Fibroblast of villous mesenchyme (primary cell): Measurements from ENCODE around the gene UBE2E1. TPM values are rescaled to one million over a fixed set of nuclear protein-coding genes. Genes with fewer than 3 reads are reported as not detected.

Source experiments
- DNase-seq: peaks from one replicate; pipeline ENCODE4 v3.0.0-alpha.2; 2010; ENCODE audit warnings: low read depth
- H3K4me3 ChIP-seq: 2 replicates; pipeline ENCODE4 v1.5.1; 2011; ENCODE audit warnings: low read depth, mild to moderate bottlenecking, low read length
- CTCF ChIP-seq: IDR thresholded peaks from 2 replicates; pipeline ENCODE4 v1.5.1; 2012; ENCODE audit warnings: low read depth, mild to moderate bottlenecking, low read length; ENCODE audit not compliant: insufficient read depth
- total RNA-seq: library from RNA; depleted of rRNA; stranded (reverse); fragments of >200 nt; gene quantifications from 2 replicates; pipeline ENCODE4 v1.2.3, GENCODE V29; 2012

The UBE2E1 gene
- total RNA-seq, 1 donor = 69.5 TPM

- DNase-seq = no peak
- H3K4me3 ChIP-seq = no peak overlapping the region
- TF ChIP-seq CTCF = no peak
Observed at GRCh38 chr3:23859839-23860382, 54.2 kb downstream of the UBE2E1 start.

GRCh38 chr3:23861689-23862088 lies 55.9 kb downstream of the UBE2E1 start:
- H3K4me3 ChIP-seq = no peak overlapping the region

GRCh38 chr3:23863060-23863459 lies 57.3 kb downstream of the UBE2E1 start:
- H3K4me3 ChIP-seq = no peak overlapping the region
- TF ChIP-seq CTCF = no peak
- no peak for DNase-seq

More at GRCh38 chr3:23861689-23862088, 55.9 kb downstream of the UBE2E1 start:
- no peak for TF ChIP-seq CTCF
- DNase-seq = no peak

GRCh38 chr3:23864931-23865330 lies 59.2 kb downstream of the UBE2E1 start:
- no peak overlapping the region for H3K4me3 ChIP-seq

GRCh38 chr3:23865595-23866396 lies 60.0 kb downstream of the UBE2E1 start:
- no peak overlapping the region for H3K4me3 ChIP-seq
- no peak for TF ChIP-seq CTCF
- peak; percentile 81 for DNase-seq

More at GRCh38 chr3:23864931-23865330, 59.2 kb downstream of the UBE2E1 start:
- no peak for DNase-seq
- TF ChIP-seq CTCF = no peak

GRCh38 chr3:23867400-23867799 lies 61.6 kb downstream of the UBE2E1 start:
- DNase-seq = no peak

More at GRCh38 chr3:23867400-23867799, 61.6 kb downstream of the UBE2E1 start:
- H3K4me3 ChIP-seq = no peak overlapping the region
- TF ChIP-seq CTCF = peak; percentile 13
